Upper lobe of left lung (tissue), 4 donors: Measurements from ENCODE around the gene TIMP2.

Experiments used
- CTCF ChIP-seq, 6 experiments: fragments of 450-650 bp in 4 of 6; fragments of 200-600 bp in 2 of 6; sonication (generic) in 2 of 6; IDR thresholded peaks; one replicate each; pipeline ENCODE4 v1.5.1; 2016 to 2019; ENCODE audit warnings: antibody characterized with exemption in 6 of 6
- EP300 ChIP-seq, 4 donors: sonication (generic); formaldehyde crosslinking; IDR thresholded peaks; one replicate each; pipeline ENCODE4 v1.5.1; 2017; ENCODE audit warnings: antibody characterized with exemption in 4 of 4, control low read depth in 2 of 4
- POLR2AphosphoS5 ChIP-seq, 2 donors: sonication (generic); formaldehyde crosslinking; IDR thresholded peaks; one replicate each; pipeline ENCODE4 v1.5.1; 2017; ENCODE audit warnings: antibody characterized with exemption in 2 of 2

GRCh38 chr17:78878261-78878660 is 46.9 kb downstream of the TIMP2 start:
- TF ChIP-seq CTCF (IDR thresholded peaks at IDR 0.05) (no peak), EP300 (IDR thresholded peaks at IDR 0.05) (no peak), POLR2AphosphoS5 (IDR thresholded peaks at IDR 0.05) (no peak)
